HG02840 (cell line): ENCODE measurements around the gene SLC30A1.
"Not testable (repeated sequence)": the region's sequence is repeated elsewhere in the genome, so short reads cannot be mapped to it uniquely, and the experiment has no call there.

Experiments
- ATAC-seq: cut with Tn5 transposase; IDR thresholded peaks from one replicate; pipeline ENCODE4 v1.9.1; 2021; ENCODE audit warnings: mild to moderate bottlenecking, moderate library complexity, moderate number of reproducible peaks; ENCODE audit not compliant: unreplicated experiment, low FRiP score

SLC30A1 gene

GRCh38 chr1:211551638-211552460, 27.1 kb downstream of the SLC30A1 start:
- no peak for ATAC-seq

- ATAC-seq, result no peak
Observed at GRCh38 chr1:211549092-211549711, 29.8 kb downstream of the SLC30A1 start.

- no peak for ATAC-seq
Observed at GRCh38 chr1:211548321-211549091, 30.5 kb downstream of the SLC30A1 start.

GRCh38 chr1:211547710-211548109, 31.3 kb downstream of the SLC30A1 start:
- no peak for ATAC-seq

GRCh38 chr1:211546543-211546942, 32.4 kb downstream of the SLC30A1 start:
- ATAC-seq, result no peak

GRCh38 chr1:211543025-211543424, 35.9 kb downstream of the SLC30A1 start:
- no peak for ATAC-seq

GRCh38 chr1:211541720-211542477, 37.1 kb downstream of the SLC30A1 start:
- no peak for ATAC-seq

- ATAC-seq, result no peak
Observed at GRCh38 chr1:211541278-211541677, 37.7 kb downstream of the SLC30A1 start.

- not testable (repeated sequence) for ATAC-seq
Observed at GRCh38 chr1:211540824-211541223, 38.1 kb downstream of the SLC30A1 start.

- ATAC-seq, result no peak
Observed at GRCh38 chr1:211538287-211538686, 40.7 kb downstream of the SLC30A1 start.

- ATAC-seq, result no peak
Observed at GRCh38 chr1:211537253-211537652, 41.7 kb downstream of the SLC30A1 start.

GRCh38 chr1:211536606-211537005, 42.4 kb downstream of the SLC30A1 start:
- no peak for ATAC-seq

- ATAC-seq, result no peak
Observed at GRCh38 chr1:211535346-211535745, 43.6 kb downstream of the SLC30A1 start.

- no peak for ATAC-seq
Observed at GRCh38 chr1:211534545-211535291, 44.2 kb downstream of the SLC30A1 start.

GRCh38 chr1:211532088-211532444, 46.9 kb downstream of the SLC30A1 start:
- ATAC-seq, result no peak

GRCh38 chr1:211531194-211532087, 47.5 kb downstream of the SLC30A1 start:
- ATAC-seq, result no peak

- no peak for ATAC-seq
Observed at GRCh38 chr1:211530102-211530501, 48.9 kb downstream of the SLC30A1 start.

GRCh38 chr1:211529453-211529852, 49.5 kb downstream of the SLC30A1 start:
- no peak for ATAC-seq

GRCh38 chr1:211529011-211529410, 50.0 kb downstream of the SLC30A1 start:
- ATAC-seq, result no peak
